ENCODE measurements around the gene CRB2.

CRB2 gene

DNA sequence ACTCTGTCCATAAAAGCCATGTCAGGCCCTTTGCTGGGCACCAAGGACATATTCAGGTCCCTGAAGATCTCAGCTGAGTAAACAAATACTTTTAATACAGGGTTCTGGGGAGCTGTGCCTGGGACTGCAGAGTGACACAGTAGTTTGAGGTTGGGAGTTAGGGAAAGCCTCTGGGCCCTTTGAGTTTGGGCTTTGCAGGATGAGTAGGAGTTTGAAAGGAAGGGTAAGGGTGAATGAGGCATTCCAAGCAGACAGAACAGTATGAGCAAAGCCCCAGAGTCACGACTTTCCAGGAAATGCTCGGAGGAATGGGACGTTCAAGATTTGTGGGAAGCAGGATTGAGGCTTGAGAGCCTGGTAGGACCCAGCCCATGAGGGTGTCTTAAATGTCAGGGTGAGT lies 13.3 kb downstream of the CRB2 start:
- H3F3A ChIP-seq (ENCODE audit: insufficient read depth, low read length), result no peaks in the 10 kb centered on the region
- no peak for DNase-seq
- H3K9ac ChIP-seq (ENCODE audit: low read length), result no peak overlapping the region
- TF ChIP-seq, protein P1, sequence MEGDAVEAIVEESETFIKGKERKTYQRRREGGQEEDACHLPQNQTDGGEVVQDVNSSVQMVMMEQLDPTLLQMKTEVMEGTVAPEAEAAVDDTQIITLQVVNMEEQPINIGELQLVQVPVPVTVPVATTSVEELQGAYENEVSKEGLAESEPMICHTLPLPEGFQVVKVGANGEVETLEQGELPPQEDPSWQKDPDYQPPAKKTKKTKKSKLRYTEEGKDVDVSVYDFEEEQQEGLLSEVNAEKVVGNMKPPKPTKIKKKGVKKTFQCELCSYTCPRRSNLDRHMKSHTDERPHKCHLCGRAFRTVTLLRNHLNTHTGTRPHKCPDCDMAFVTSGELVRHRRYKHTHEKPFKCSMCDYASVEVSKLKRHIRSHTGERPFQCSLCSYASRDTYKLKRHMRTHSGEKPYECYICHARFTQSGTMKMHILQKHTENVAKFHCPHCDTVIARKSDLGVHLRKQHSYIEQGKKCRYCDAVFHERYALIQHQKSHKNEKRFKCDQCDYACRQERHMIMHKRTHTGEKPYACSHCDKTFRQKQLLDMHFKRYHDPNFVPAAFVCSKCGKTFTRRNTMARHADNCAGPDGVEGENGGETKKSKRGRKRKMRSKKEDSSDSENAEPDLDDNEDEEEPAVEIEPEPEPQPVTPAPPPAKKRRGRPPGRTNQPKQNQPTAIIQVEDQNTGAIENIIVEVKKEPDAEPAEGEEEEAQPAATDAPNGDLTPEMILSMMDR (IDR thresholded peaks at IDR 0.05; ENCODE audit: low read length), result no peak
- TF ChIP-seq EZH2 (optimal IDR thresholded peaks at IDR 0.05; ENCODE audit: low read depth, low read length) (no peak), EZH2phosphoT487 (IDR thresholded peaks at IDR 0.05; ENCODE audit: low read length) (no peak)
- H3K27me3 ChIP-seq (replicated peaks; ENCODE audit: insufficient read depth, low read length), result peaks cover 57% of the 10 kb centered on the region
- H3K4me1 ChIP-seq (ENCODE audit: low read length), result no peaks in the 10 kb centered on the region
- H3K4me2 ChIP-seq (ENCODE audit: low read depth, low read length), result no peak overlapping the region
- H3K27ac ChIP-seq (ENCODE audit: low read length), result no peak overlapping the region
- H3K36me3 ChIP-seq (replicated peaks; ENCODE audit: insufficient read depth, low read length), result no peaks in the 10 kb centered on the region
- no peaks in the 10 kb centered on the region for H3K79me2 ChIP-seq (ENCODE audit: low read length)
- no peaks in the 10 kb centered on the region for H3K9me2 ChIP-seq (replicated peaks; ENCODE audit: insufficient read depth, low read length)
- no peaks in the 10 kb centered on the region for H3K9me3 ChIP-seq (replicated peaks; ENCODE audit: insufficient read depth, low read length)
- no peaks in the 10 kb centered on the region for H4K20me1 ChIP-seq (ENCODE audit: insufficient read depth, low read length)
- H2AFZ ChIP-seq (ENCODE audit: low read length), result no peak overlapping the region
- no peak overlapping the region for H3K4me3 ChIP-seq (ENCODE audit: low read length)

DNA sequence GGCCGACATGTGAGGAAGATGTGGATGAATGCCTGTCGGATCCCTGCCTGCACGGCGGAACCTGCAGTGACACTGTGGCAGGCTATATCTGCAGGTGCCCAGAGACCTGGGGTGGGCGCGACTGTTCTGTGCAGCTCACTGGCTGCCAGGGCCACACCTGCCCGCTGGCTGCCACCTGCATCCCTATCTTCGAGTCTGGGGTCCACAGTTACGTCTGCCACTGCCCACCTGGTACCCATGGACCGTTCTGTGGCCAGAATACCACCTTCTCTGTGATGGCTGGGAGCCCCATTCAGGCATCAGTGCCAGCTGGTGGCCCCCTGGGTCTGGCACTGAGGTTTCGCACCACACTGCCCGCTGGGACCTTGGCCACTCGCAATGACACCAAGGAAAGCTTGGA lies 14.1 kb downstream of the CRB2 start:
- no peak overlapping the region for H2AFZ ChIP-seq (ENCODE audit: low read length)
- no peaks in the 10 kb centered on the region for H3K9me3 ChIP-seq (replicated peaks; ENCODE audit: insufficient read depth, low read length)
- no peaks in the 10 kb centered on the region for H3K4me1 ChIP-seq (ENCODE audit: low read length)
- no peak overlapping the region for H3K9ac ChIP-seq (ENCODE audit: low read length)
- H3K27ac ChIP-seq (ENCODE audit: low read length), result no peak overlapping the region
- H3K79me2 ChIP-seq (ENCODE audit: low read length), result no peaks in the 10 kb centered on the region
- no peaks in the 10 kb centered on the region for H4K20me1 ChIP-seq (ENCODE audit: insufficient read depth, low read length)
- no peak for DNase-seq
- H3K4me3 ChIP-seq (ENCODE audit: low read length), result no peak overlapping the region
- no peaks in the 10 kb centered on the region for H3F3A ChIP-seq (ENCODE audit: insufficient read depth, low read length)
- H3K9me2 ChIP-seq (replicated peaks; ENCODE audit: insufficient read depth, low read length), result no peaks in the 10 kb centered on the region
- H3K4me2 ChIP-seq (ENCODE audit: low read depth, low read length), result no peak overlapping the region
- TF ChIP-seq, protein P1 (IDR thresholded peaks at IDR 0.05; ENCODE audit: low read length), result no peak
- no peak for TF ChIP-seq EZH2phosphoT487 (IDR thresholded peaks at IDR 0.05; ENCODE audit: low read length)
- no peak for TF ChIP-seq EZH2 (optimal IDR thresholded peaks at IDR 0.05; ENCODE audit: low read depth, low read length)
- no peaks in the 10 kb centered on the region for H3K36me3 ChIP-seq (replicated peaks; ENCODE audit: insufficient read depth, low read length)
- peaks cover 65% of the 10 kb centered on the region for H3K27me3 ChIP-seq (replicated peaks; ENCODE audit: insufficient read depth, low read length)

DNA sequence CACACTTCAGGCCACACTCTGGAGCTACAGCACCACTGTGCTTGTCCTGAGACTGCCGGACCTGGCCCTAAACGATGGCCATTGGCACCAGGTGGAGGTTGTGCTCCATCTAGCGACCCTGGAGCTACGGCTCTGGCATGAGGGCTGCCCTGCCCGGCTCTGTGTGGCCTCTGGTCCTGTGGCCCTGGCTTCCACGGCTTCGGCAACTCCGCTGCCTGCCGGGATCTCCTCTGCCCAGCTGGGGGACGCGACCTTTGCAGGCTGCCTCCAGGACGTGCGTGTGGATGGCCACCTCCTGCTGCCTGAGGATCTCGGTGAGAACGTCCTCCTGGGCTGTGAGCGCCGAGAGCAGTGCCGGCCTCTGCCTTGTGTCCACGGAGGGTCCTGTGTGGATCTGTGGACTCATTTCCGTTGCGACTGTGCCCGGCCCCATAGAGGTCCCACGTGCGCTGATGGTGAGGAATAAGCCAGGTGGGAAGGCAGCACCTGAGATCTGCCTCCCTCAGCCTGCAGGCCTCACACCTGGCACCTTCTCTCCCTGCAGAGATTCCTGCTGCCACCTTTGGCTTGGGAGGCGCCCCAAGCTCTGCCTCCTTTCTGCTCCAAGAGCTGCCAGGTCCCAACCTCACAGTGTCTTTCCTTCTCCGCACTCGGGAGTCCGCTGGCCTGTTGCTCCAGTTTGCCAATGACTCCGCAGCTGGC lies 14.7 kb downstream of the CRB2 start:
- no peaks in the 10 kb centered on the region for H3K79me2 ChIP-seq (ENCODE audit: low read length)
- H3K4me3 ChIP-seq (ENCODE audit: low read length), result no peak overlapping the region
- H4K20me1 ChIP-seq (ENCODE audit: insufficient read depth, low read length), result no peaks in the 10 kb centered on the region
- H2AFZ ChIP-seq (ENCODE audit: low read length), result no peak overlapping the region
- H3K4me1 ChIP-seq (ENCODE audit: low read length), result no peaks in the 10 kb centered on the region
- peaks cover 71% of the 10 kb centered on the region for H3K27me3 ChIP-seq (replicated peaks; ENCODE audit: insufficient read depth, low read length)
- no peak for DNase-seq
- H3K9me2 ChIP-seq (replicated peaks; ENCODE audit: insufficient read depth, low read length), result no peaks in the 10 kb centered on the region
- no peak overlapping the region for H3K4me2 ChIP-seq (ENCODE audit: low read depth, low read length)
- TF ChIP-seq EZH2 (optimal IDR thresholded peaks at IDR 0.05; ENCODE audit: low read depth, low read length) (no peak), EZH2phosphoT487 (IDR thresholded peaks at IDR 0.05; ENCODE audit: low read length) (no peak)
- TF ChIP-seq, protein P1 (IDR thresholded peaks at IDR 0.05; ENCODE audit: low read length), result no peak
- H3F3A ChIP-seq (ENCODE audit: insufficient read depth, low read length), result no peaks in the 10 kb centered on the region
- no peak overlapping the region for H3K9ac ChIP-seq (ENCODE audit: low read length)
- no peaks in the 10 kb centered on the region for H3K36me3 ChIP-seq (replicated peaks; ENCODE audit: insufficient read depth, low read length)
- H3K9me3 ChIP-seq (replicated peaks; ENCODE audit: insufficient read depth, low read length), result no peaks in the 10 kb centered on the region
- no peak overlapping the region for H3K27ac ChIP-seq (ENCODE audit: low read length)

Measured in MM.1S (cell line).